K562 (cell line): Measurements from ENCODE around the gene APOM. TPM values are rescaled to one million over a fixed set of nuclear protein-coding genes. Genes with fewer than 3 reads are reported as not detected.
A peak's percentile ranks its signal among the peaks of the same experiment; 100 is the strongest.

Source experiments
- ATAC-seq: fragments of 200-7000 bp; cut with Tn5 transposase; 3 replicates; pipeline ENCODE4 v1.9.1; 2020; ENCODE audit warnings: moderate library complexity
- BruUV-seq: library from RNA; stranded (reverse); fragments of 400-500 nt; replicated peaks from 2 replicates; lab custom pipeline; 2021; lab: Mats Ljungman, UMichigan
- CTCF ChIA-PET: fragments of 300-600 bp; formaldehyde crosslinking; extraction: SDS; loops from one replicate; lab custom pipeline; 2021; ENCODE audit warnings: low intra/inter-chr PET ratio; lab: Yijun Ruan, JAX
- POLR2A ChIA-PET: fragments of 300-600, 350-650 bp; sonication (Branson Sonifier 250); formaldehyde crosslinking; extraction: SDS; loops from one replicate; lab custom pipeline; 2021; ENCODE audit warnings: antibody characterized with exemption, inconsistent platforms; lab: Yijun Ruan, JAX
- DNase-seq, 4 experiments: peaks; one replicate each; pipeline versions ENCODE4 v3.0.0 to v3.0.0-alpha.2; 2011 to 2018; ENCODE audit warnings: low spot score in 3 of 4, mixed read lengths in 3 of 4; ENCODE audit errors: extremely low read depth in 1 of 4
- FAIRE-seq: peaks from 2 replicates; lab custom pipeline; 2011; peaks lifted over from hg19 to GRCh38; lab: Jason Lieb, UNC
- H2AFZ ChIP-seq: 2 replicates; pipeline ENCODE4 v1.6.0; 2011; ENCODE audit warnings: low read depth, low read length, control low read depth, inconsistent platforms
- H3K27ac ChIP-seq: fragments of 200-600 bp; 3 replicates; pipeline ENCODE4 v1.8.0; 2011; ENCODE audit warnings: low read depth, mild to moderate bottlenecking, control low read depth, inconsistent platforms, low read length, moderate library complexity, mixed read lengths; ENCODE audit errors: extremely low read depth
- H3K27me3 ChIP-seq, 2 experiments: fragments of 300-600 bp in 1 of 2; 2 replicates in 1 of 2; 3 replicates in 1 of 2; pipeline versions ENCODE4 v1.6.0 to v1.8.0; 2011; ENCODE audit warnings: inconsistent platforms in 2 of 2, low read length in 2 of 2, mild to moderate bottlenecking in 1 of 2, mixed read lengths in 1 of 2, moderate library complexity in 1 of 2; ENCODE audit not compliant: control insufficient read depth in 2 of 2, insufficient read depth in 2 of 2
- H3K36me3 ChIP-seq: fragments of 300-600 bp; 3 replicates; pipeline ENCODE4 v1.8.0; 2011; ENCODE audit warnings: mild to moderate bottlenecking, low read length, inconsistent platforms; ENCODE audit not compliant: control insufficient read depth, insufficient read depth
- H3K4me1 ChIP-seq, 2 experiments: fragments of 200-600 bp in 1 of 2; replicated peaks in 1 of 2; 2 replicates in 1 of 2; 3 replicates in 1 of 2; pipeline versions ENCODE4 v1.5.1 to v1.8.0; 2011; ENCODE audit warnings: inconsistent platforms in 2 of 2, low read length in 2 of 2, mild to moderate bottlenecking in 1 of 2, mixed read lengths in 1 of 2, moderate library complexity in 1 of 2; ENCODE audit not compliant: control insufficient read depth in 2 of 2, insufficient read depth in 2 of 2
- H3K4me2 ChIP-seq: 2 replicates; pipeline ENCODE4 v1.6.1; 2011; ENCODE audit warnings: low read length, control low read depth, inconsistent platforms, mixed read lengths; ENCODE audit not compliant: insufficient read depth
- H3K4me3 ChIP-seq: fragments of 200-600 bp; sonication (generic), shearing (Covaris generic); 2 replicates; pipeline ENCODE4 v1.5.1; 2016; ENCODE audit warnings: control low read depth, inconsistent platforms
- H3K79me2 ChIP-seq: fragments of 200-600 bp; 3 replicates; pipeline ENCODE4 v1.8.0; 2011; ENCODE audit warnings: low read length, inconsistent platforms; ENCODE audit not compliant: control insufficient read depth, insufficient read depth
- H3K9ac ChIP-seq, 2 experiments: 2 replicates each; pipeline versions ENCODE4 v1.6.0 to v1.6.1; 2011; ENCODE audit warnings: low read depth in 2 of 2, low read length in 2 of 2, control low read depth in 1 of 2, inconsistent platforms in 1 of 2, mild to moderate bottlenecking in 1 of 2, mixed read lengths in 1 of 2; ENCODE audit not compliant: insufficient read depth in 1 of 2
- H3K9me1 ChIP-seq: one replicate; pipeline ENCODE4 v1.6.0; 2011; ENCODE audit warnings: inconsistent platforms, mild to moderate bottlenecking, low read length, moderate library complexity; ENCODE audit not compliant: control insufficient read depth, insufficient read depth
- H3K9me3 ChIP-seq: replicated peaks from 2 replicates; pipeline ENCODE4 v1.5.1; 2011; ENCODE audit warnings: low read depth, low read length, inconsistent platforms; ENCODE audit not compliant: control insufficient read depth, insufficient read depth
- H4K20me1 ChIP-seq: replicated peaks from 2 replicates; pipeline ENCODE4 v1.6.1; 2011; ENCODE audit warnings: low read length, inconsistent platforms, mixed read lengths; ENCODE audit not compliant: control insufficient read depth, insufficient read depth
- ARNT ChIP-seq, 2 experiments: fragments of 450-650 bp; IDR thresholded peaks; 2 replicates each; pipeline ENCODE4 v1.6.1; 2016; ENCODE audit warnings: mild to moderate bottlenecking in 1 of 2
- CXXC5 ChIP-seq: fragments of 250-450 bp; sonication (Bioruptor Pico); IDR thresholded peaks from 2 replicates; pipeline ENCODE4 v1.8.0; 2022; ENCODE audit warnings: inconsistent platforms, mild to moderate bottlenecking, moderate library complexity
- MXI1 ChIP-seq: IDR thresholded peaks from 2 replicates; pipeline ENCODE4 v1.6.1; 2011; ENCODE audit warnings: low read depth, mild to moderate bottlenecking, improper control_type of control experiment, low read length
- NFIX ChIP-seq: fragments of 250-450 bp; sonication (Bioruptor Pico); IDR thresholded peaks from 2 replicates; pipeline ENCODE4 v1.4.0; 2020; ENCODE audit warnings: low read depth, mild to moderate bottlenecking, moderate library complexity
- RBM39 ChIP-seq: fragments of 200-400 bp; formaldehyde crosslinking; optimal IDR thresholded peaks from 2 replicates; pipeline ENCODE3; 2018; ENCODE audit warnings: low read depth, low read length
- SIN3A ChIP-seq, 2 experiments: fragments of 150-350 bp in 1 of 2; IDR thresholded peaks; 2 replicates each; pipeline ENCODE4 v1.6.1; 2011 to 2016; ENCODE audit warnings: borderline replicate concordance in 2 of 2, low read depth in 2 of 2, low read length in 2 of 2, mild to moderate bottlenecking in 2 of 2, moderate library complexity in 2 of 2; ENCODE audit not compliant: control insufficient read depth in 1 of 2
- SIX5 ChIP-seq, 2 experiments: IDR thresholded peaks; 2 replicates each; pipeline ENCODE4 v1.6.1; 2011; ENCODE audit warnings: low read length in 2 of 2, borderline replicate concordance in 1 of 2, low read depth in 1 of 2, mild to moderate bottlenecking in 1 of 2, moderate library complexity in 1 of 2; ENCODE audit not compliant: insufficient read depth in 1 of 2
- SMAD2 ChIP-seq: fragments of 150-350 bp; IDR thresholded peaks from 2 replicates; pipeline ENCODE4 v1.6.1; 2014; ENCODE audit warnings: low read depth, mild to moderate bottlenecking, low read length
- ZFPM2 ChIP-seq: fragments of 250-450 bp; sonication (Bioruptor Pico); IDR thresholded peaks from 2 replicates; pipeline ENCODE4 v1.5.1; 2022; ENCODE audit warnings: mild to moderate bottlenecking
- ZNF224 ChIP-seq: sonication (generic); formaldehyde crosslinking; IDR thresholded peaks from 2 replicates; pipeline ENCODE4 v1.8.0; 2022; ENCODE audit warnings: mild to moderate bottlenecking, missing genetic modification reagents
- ZNF24 ChIP-seq: fragments of 450-650 bp; IDR thresholded peaks from 2 replicates; pipeline ENCODE4 v1.6.1; 2016
- ZNF436 ChIP-seq: fragments of 250-450, 450-650 bp; sonication (Bioruptor Pico); formaldehyde crosslinking; IDR thresholded peaks from 2 replicates; pipeline ENCODE4 v1.7.0; 2020; ENCODE audit warnings: mild to moderate bottlenecking
- ZNF79 ChIP-seq: fragments of 250-450 bp; sonication (Bioruptor Pico); IDR thresholded peaks from 2 replicates; pipeline ENCODE4 v1.4.0; 2020; ENCODE audit warnings: low read depth, mild to moderate bottlenecking, moderate library complexity
- WGBS: fragments of 100-300 bp; shearing (Covaris generic); methylation state at CpG from one replicate; pipeline ENCODE4 v1.1.6; 2016; ENCODE audit warnings: low coverage, mixed read lengths; ENCODE audit not compliant: insufficient coverage; ENCODE audit errors: missing lambda C conversion rate; 5-methylcytosine and 5-hydroxymethylcytosine counted together
- in situ Hi-C: fragments of 300-500 bp; cut with MboI; formaldehyde crosslinking; loops from 4 replicates; pipeline ENCODE4 v1.15.0; 2018; ENCODE audit warnings: inconsistent platforms, mixed read lengths
- intact Hi-C: fragments of 100-400 bp; cut with micrococcal nuclease; formaldehyde crosslinking; loops from 2 replicates; pipeline ENCODE4 v1.14.2; 2022
- polyA plus RNA-seq, 8 experiments: library from polyadenylated mRNA; depleted of rRNA in 4 of 8; stranded (reverse) in 5 of 8; unstranded in 3 of 8; fragments of >200 nt; fragmentation: Nextera tagmentation in 2 of 8; fragmentation: Illumina TruSeq in 1 of 8; extraction: Ambion mirVana in 2 of 8; extraction: Trizol in 1 of 8; gene quantifications; 2 replicates each; pipeline versions ENCODE4 v1.2.1 to v1.2.3, GENCODE V29; 2011 to 2014; ENCODE audit warnings: inconsistent platforms in 1 of 8, missing spikeins in 1 of 8
- total RNA-seq, 7 experiments: library from RNA; depleted of rRNA in 6 of 7; stranded (reverse); fragments of >200 nt in 6 of 7; fragmentation: Illumina TruSeq in 2 of 7; extraction: Trizol in 2 of 7; gene quantifications; 2 replicates each; pipeline versions ENCODE4 v1.2.1 to v1.2.3, GENCODE V29; 2011 to 2021; ENCODE audit warnings: low replicate concordance in 1 of 7
- TF ChIP-seq, protein P1 (sequence below): fragments of 450-650 bp; IDR thresholded peaks from 2 replicates; pipeline ENCODE4 v1.6.1; 2017; ENCODE audit warnings: antibody characterized with exemption
- TF ChIP-seq, protein P2 (sequence below), 2 experiments: IDR thresholded peaks; 2 replicates each; pipeline ENCODE4 v1.6.1; 2012; ENCODE audit warnings: improper control_type of control experiment in 2 of 2, low read depth in 2 of 2, low read length in 2 of 2, borderline replicate concordance in 1 of 2

APOM gene
- total and polyA plus RNA-seq, 9 of the 15 experiments (the other 6 are each of a cell fraction or from before 2014, with no cell fraction given) = 5.7 to 24.3 (median 10.4) TPM

DNA sequence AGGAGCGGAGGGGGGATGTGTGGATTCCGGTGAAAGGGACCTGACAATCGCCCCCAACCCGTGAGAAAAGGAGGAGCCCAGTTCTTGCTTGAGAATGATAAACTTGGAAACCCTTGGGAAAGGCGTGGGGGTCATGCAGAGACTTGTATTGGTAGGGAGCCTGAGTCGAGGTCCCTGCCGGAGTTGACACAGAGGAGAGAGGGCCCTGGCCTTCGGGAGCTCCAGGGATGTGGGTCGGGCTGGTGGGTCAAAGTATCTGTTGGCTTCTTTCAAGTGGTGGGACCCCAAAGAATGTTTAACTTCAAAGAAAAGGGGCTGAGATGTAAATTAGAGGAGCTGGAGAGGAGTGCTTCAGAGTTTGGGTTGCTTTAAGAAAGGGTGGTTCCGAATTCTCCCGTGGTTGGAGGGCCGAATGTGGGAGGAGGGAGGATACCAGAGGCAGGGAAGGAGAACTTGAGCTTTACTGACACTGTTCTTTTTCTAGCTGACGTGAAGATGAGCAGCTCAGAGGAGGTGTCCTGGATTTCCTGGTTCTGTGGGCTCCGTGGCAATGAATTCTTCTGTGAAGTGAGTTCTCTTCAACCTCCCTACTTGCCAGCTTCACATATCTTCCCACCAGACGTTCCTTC, 10.8 kb downstream of the APOM start:
- no peaks in the 10 kb centered on the region for H3K9me3 ChIP-seq
- CTCF ChIA-PET = interaction anchor here (0.7 kb wide), 1 partner anchor 10 kb away, joined by 5 read pairs; no protein-coding TSS in a partner anchor
- ATAC-seq (no peak), DNase-seq (peak in 2 of 4 experiments; percentile 37 to 53), FAIRE-seq (no peak)
- no peaks in the 10 kb centered on the region for H3K27me3 ChIP-seq
- H3K79me2 ChIP-seq = peaks cover 77% of the 10 kb centered on the region
- under 1% methylated on average over 15 of the region's 15 CpGs for WGBS
- peaks cover 76% of the 10 kb centered on the region for H3K36me3 ChIP-seq
- H2AFZ ChIP-seq = peak overlapping the region; percentile 79
- H4K20me1 ChIP-seq = 0 out of 2 replicates have a peak, but pooled peaks cover 3% of the 10 kb centered on the region
- intact Hi-C loops (loop anchor here (10.0 kb wide), 1 partner anchor 508 kb away; the partner anchor contains the start of genes AGPAT1 and RNF5), in situ Hi-C loops (no loop called here)
- H3K4me3 ChIP-seq = peak overlapping the region; percentile 66
- H3K27ac ChIP-seq = peak overlapping the region; percentile 97
- peak overlapping the region; percentile 96 to 97 for H3K9ac ChIP-seq
- H3K9me1 ChIP-seq = no peaks in the 10 kb centered on the region
- TSS peak; percentile 44 for BruUV-seq
- H3K4me1 ChIP-seq = peaks cover 31 to 32% of the 10 kb centered on the region in 2 experiments; a peak in 4 of 5 replicates
- H3K4me2 ChIP-seq = peak overlapping the region; percentile 90
- POLR2A ChIA-PET = interaction anchor here (0.7 to 9.8 kb wide), 14 partner anchors 9 to 178 kb away, joined by 3 to 182 read pairs (median 5); partner anchors contain the start of genes ABHD16A, BAG6, CLIC1 and DDAH2
- TF ChIP-seq MXI1 = 0 out of 2 replicates have a peak, but pooled peaks have one; percentile 48
- no peak for TF ChIP-seq ZNF79 (CRISPR knock-in tag)
- TF ChIP-seq ZNF436 (CRISPR knock-in tag) = no peak
- no peak for TF ChIP-seq ZNF224 (CRISPR knock-in tag)
- TF ChIP-seq, protein P1, sequence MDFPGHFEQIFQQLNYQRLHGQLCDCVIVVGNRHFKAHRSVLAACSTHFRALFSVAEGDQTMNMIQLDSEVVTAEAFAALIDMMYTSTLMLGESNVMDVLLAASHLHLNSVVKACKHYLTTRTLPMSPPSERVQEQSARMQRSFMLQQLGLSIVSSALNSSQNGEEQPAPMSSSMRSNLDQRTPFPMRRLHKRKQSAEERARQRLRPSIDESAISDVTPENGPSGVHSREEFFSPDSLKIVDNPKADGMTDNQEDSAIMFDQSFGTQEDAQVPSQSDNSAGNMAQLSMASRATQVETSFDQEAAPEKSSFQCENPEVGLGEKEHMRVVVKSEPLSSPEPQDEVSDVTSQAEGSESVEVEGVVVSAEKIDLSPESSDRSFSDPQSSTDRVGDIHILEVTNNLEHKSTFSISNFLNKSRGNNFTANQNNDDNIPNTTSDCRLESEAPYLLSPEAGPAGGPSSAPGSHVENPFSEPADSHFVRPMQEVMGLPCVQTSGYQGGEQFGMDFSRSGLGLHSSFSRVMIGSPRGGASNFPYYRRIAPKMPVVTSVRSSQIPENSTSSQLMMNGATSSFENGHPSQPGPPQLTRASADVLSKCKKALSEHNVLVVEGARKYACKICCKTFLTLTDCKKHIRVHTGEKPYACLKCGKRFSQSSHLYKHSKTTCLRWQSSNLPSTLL = no peak
- TF ChIP-seq, protein P2, sequence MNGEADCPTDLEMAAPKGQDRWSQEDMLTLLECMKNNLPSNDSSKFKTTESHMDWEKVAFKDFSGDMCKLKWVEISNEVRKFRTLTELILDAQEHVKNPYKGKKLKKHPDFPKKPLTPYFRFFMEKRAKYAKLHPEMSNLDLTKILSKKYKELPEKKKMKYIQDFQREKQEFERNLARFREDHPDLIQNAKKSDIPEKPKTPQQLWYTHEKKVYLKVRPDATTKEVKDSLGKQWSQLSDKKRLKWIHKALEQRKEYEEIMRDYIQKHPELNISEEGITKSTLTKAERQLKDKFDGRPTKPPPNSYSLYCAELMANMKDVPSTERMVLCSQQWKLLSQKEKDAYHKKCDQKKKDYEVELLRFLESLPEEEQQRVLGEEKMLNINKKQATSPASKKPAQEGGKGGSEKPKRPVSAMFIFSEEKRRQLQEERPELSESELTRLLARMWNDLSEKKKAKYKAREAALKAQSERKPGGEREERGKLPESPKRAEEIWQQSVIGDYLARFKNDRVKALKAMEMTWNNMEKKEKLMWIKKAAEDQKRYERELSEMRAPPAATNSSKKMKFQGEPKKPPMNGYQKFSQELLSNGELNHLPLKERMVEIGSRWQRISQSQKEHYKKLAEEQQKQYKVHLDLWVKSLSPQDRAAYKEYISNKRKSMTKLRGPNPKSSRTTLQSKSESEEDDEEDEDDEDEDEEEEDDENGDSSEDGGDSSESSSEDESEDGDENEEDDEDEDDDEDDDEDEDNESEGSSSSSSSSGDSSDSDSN (IDR thresholded peaks at IDR 0.05; ENCODE audit: borderline replicate concordance in 1 of 2, low read depth in 2 of 2, low read length in 2 of 2) = peak in 1 of 2 experiments; percentile 27; a peak in 2 of 4 replicates
- TF ChIP-seq SIX5 (IDR thresholded peaks at IDR 0.05; ENCODE audit: borderline replicate concordance in 1 of 2, insufficient read depth in 1 of 2, low read depth in 1 of 2, low read length in 2 of 2) = no peak
- peak; percentile 52 to 85; a peak in 2 of 4 replicates for TF ChIP-seq ARNT (IDR thresholded peaks at IDR 0.05)
- peak; percentile 29 to 59; a peak in 3 of 4 replicates for TF ChIP-seq SIN3A (IDR thresholded peaks at IDR 0.05; ENCODE audit: borderline replicate concordance in 2 of 2, control insufficient read depth in 1 of 2, low read depth in 2 of 2, low read length in 2 of 2)
- TF ChIP-seq ZFPM2 (CRISPR knock-in tag) = no peak
- no peak for TF ChIP-seq SMAD2
- TF ChIP-seq NFIX (CRISPR knock-in tag) = no peak
- no peak for TF ChIP-seq ZNF24
- no peak for TF ChIP-seq CXXC5
- TF ChIP-seq RBM39 = no peak
